ENCODE measurements around the gene CCDC178.

DNA sequence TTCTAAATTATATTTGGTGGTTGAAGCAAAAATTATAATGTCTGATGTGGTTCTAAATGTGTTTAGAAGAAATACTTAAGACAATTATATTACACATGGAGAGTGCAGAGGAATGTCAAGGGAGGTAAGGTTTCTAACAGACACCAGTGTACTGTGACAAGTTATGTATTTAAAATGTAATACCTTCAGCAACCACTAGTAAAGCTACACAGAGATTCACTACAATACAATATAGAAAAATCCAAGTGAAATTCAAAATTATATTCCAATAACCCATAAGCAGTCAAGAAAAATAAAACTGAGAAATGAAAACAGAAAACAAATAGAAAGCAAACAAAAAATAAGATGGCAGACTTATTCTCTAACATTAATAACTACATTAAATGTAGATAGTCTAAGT is 418.2 kb downstream of the CCDC178 start:
- no peak for TF ChIP-seq EZH2phosphoT487 (IDR thresholded peaks at IDR 0.05; ENCODE audit: insufficient read depth, low read depth)
- no peak for TF ChIP-seq EZH2 (IDR thresholded peaks at IDR 0.05; ENCODE audit: insufficient read depth, poor library complexity, severe bottlenecking)
